Activated CD4-positive, alpha-beta memory T cell treated with anti-CD3 and anti-CD28 coated beads for 36 hours (primary cell): ENCODE measurements around the gene NGRN. TPM values are rescaled to one million over a fixed set of nuclear protein-coding genes. Genes with fewer than 3 reads are reported as not detected.
"Not testable (repeated sequence)": the region's sequence is repeated elsewhere in the genome, so short reads cannot be mapped to it uniquely, and the experiment has no call there.

Source experiments
- CTCF ChIA-PET: fragments of 350-600 bp; sonication (Branson Sonifier 250); formaldehyde crosslinking; loops from one replicate; lab custom pipeline; 2021; ENCODE audit warnings: antibody characterized with exemption, inconsistent platforms; lab: Charles Lee
- POLR2A ChIA-PET: fragments of 350-600 bp; sonication (Branson Sonifier 250); formaldehyde crosslinking; loops from one replicate; lab custom pipeline; 2021; ENCODE audit warnings: antibody characterized with exemption; lab: Charles Lee
- DNase-seq: peaks from one replicate; pipeline ENCODE4 v3.0.0-alpha.2; 2020
- H3K27ac Mint-ChIP-seq: one replicate; pipeline ENCODE4 v1.8.0; 2021; ENCODE audit warnings: mixed read lengths
- H3K27me3 Mint-ChIP-seq: one replicate; pipeline ENCODE4 v1.8.0; 2021; ENCODE audit warnings: mixed read lengths
- H3K36me3 Mint-ChIP-seq: one replicate; pipeline ENCODE4 v1.8.0; 2021; ENCODE audit warnings: mixed read lengths
- H3K4me1 Mint-ChIP-seq: one replicate; pipeline ENCODE4 v1.8.0; 2021; ENCODE audit warnings: low read depth, mixed read lengths
- H3K4me3 Mint-ChIP-seq: one replicate; pipeline ENCODE4 v1.8.0; 2021; ENCODE audit warnings: mild to moderate bottlenecking, mixed read lengths
- H3K9me3 Mint-ChIP-seq: one replicate; pipeline ENCODE4 v1.8.0; 2021; ENCODE audit warnings: mixed read lengths
- intact Hi-C: fragments of 100-400 bp; cut with micrococcal nuclease; formaldehyde crosslinking; loops from one replicate; pipeline ENCODE4 v1.15.1; 2023
- total RNA-seq, 2 experiments: library from RNA; stranded (reverse); gene quantifications; one replicate each; pipeline ENCODE4 v1.2.3, GENCODE V29; 2021

NGRN gene
- total RNA-seq, 2 experiments from 2014 or later, result 25.3 to 28.6 TPM

GRCh38 chr15:90261811-90262210, 3.7 kb upstream of the NGRN start:
- intact Hi-C loops, result no loop called here
- POLR2A ChIA-PET, result interaction anchor here (0.6 to 2.8 kb wide), 2 partner anchors 27 to 28 kb away, joined by 3 to 9 read pairs; partner anchors contain the start of genes CIB1 and GDPGP1

GRCh38 chr15:90262426-90262825, 3.0 kb upstream of the NGRN start:
- intact Hi-C loops, result no loop called here

More at GRCh38 chr15:90261811-90262210, 3.7 kb upstream of the NGRN start:
- Mint-ChIP-seq H3K9me3 (no peaks in the 10 kb centered on the region), H3K27ac (no peak overlapping the region), H3K36me3 (peaks cover 4% of the 10 kb centered on the region), H3K27me3 (no peaks in the 10 kb centered on the region), H3K4me3 (no peak overlapping the region), H3K4me1 (peaks cover 17% of the 10 kb centered on the region)
- DNase-seq, result no peak
- CTCF ChIA-PET, result interaction anchor here (1.1 kb wide), 1 partner anchor 363 kb away, joined by 3 read pairs; no protein-coding TSS in a partner anchor

GRCh38 chr15:90264671-90265070, 801 bp upstream of the NGRN start:
- H3K36me3 Mint-ChIP-seq, result peaks cover 20% of the 10 kb centered on the region
- H3K27me3 Mint-ChIP-seq, result no peaks in the 10 kb centered on the region
- H3K4me3 Mint-ChIP-seq, result peak overlapping the region; percentile 92
- ChIA-PET CTCF (no interaction called here), POLR2A (no interaction called here)
- H3K9me3 Mint-ChIP-seq, result no peaks in the 10 kb centered on the region
- peaks cover 34% of the 10 kb centered on the region for H3K4me1 Mint-ChIP-seq
- intact Hi-C loops, result loop anchor here (1.0 kb wide), 1 partner anchor 30 kb away; the partner anchor contains the start of gene GDPGP1
- peak; percentile 73 for DNase-seq
- peak overlapping the region; percentile 97 for H3K27ac Mint-ChIP-seq

More at GRCh38 chr15:90262426-90262825, 3.0 kb upstream of the NGRN start:
- H3K27ac Mint-ChIP-seq, result no peak overlapping the region
- no peak overlapping the region for H3K4me3 Mint-ChIP-seq
- DNase-seq, result no peak
- no peaks in the 10 kb centered on the region for H3K9me3 Mint-ChIP-seq
- ChIA-PET CTCF (interaction anchor here (0.6 to 1.1 kb wide), 3 partner anchors 119 to 364 kb away, joined by 3 read pairs; no protein-coding TSS in a partner anchor), POLR2A (interaction anchor here (2.8 kb wide), 1 partner anchor 29 kb away, joined by 9 read pairs; the partner anchor contains the start of genes CIB1 and GDPGP1)
- peaks cover 21% of the 10 kb centered on the region for H3K4me1 Mint-ChIP-seq
- no peaks in the 10 kb centered on the region for H3K27me3 Mint-ChIP-seq
- H3K36me3 Mint-ChIP-seq, result peaks cover 7% of the 10 kb centered on the region

GRCh38 chr15:90266061-90266431, 574 bp downstream of the NGRN start:
- ChIA-PET CTCF (interaction anchor here (0.6 to 2.7 kb wide), 4 partner anchors 27 to 54 kb away, joined by 3 to 10 read pairs (median 3); no protein-coding TSS in a partner anchor), POLR2A (interaction anchor here (0.7 to 2.2 kb wide), 6 partner anchors 34 to 372 kb away, joined by 3 to 30 read pairs (median 3); partner anchors contain the start of genes AP3S2, CIB1 and GDPGP1)
- H3K27ac Mint-ChIP-seq, result peak overlapping the region; percentile 97
- no peaks in the 10 kb centered on the region for H3K9me3 Mint-ChIP-seq
- intact Hi-C loops, result no loop called here
- H3K4me3 Mint-ChIP-seq, result peak overlapping the region; percentile 92
- no peaks in the 10 kb centered on the region for H3K27me3 Mint-ChIP-seq
- peaks cover 42% of the 10 kb centered on the region for H3K4me1 Mint-ChIP-seq
- H3K36me3 Mint-ChIP-seq, result peaks cover 29% of the 10 kb centered on the region
- peak; percentile 66 for DNase-seq

GRCh38 chr15:90266485-90266884, 1.0 kb downstream of the NGRN start:
- intact Hi-C loops, result no loop called here
- Mint-ChIP-seq H3K4me3 (peak overlapping the region; percentile 92), H3K27ac (peak overlapping the region; percentile 97), H3K27me3 (no peaks in the 10 kb centered on the region), H3K9me3 (no peaks in the 10 kb centered on the region), H3K4me1 (peaks cover 47% of the 10 kb centered on the region), H3K36me3 (peaks cover 33% of the 10 kb centered on the region)
- CTCF ChIA-PET, result interaction anchor here (0.6 to 2.7 kb wide), 5 partner anchors 10 to 53 kb away, joined by 3 to 10 read pairs (median 3); no protein-coding TSS in a partner anchor
- peak; percentile 58 for DNase-seq
- POLR2A ChIA-PET, result interaction anchor here (1.1 to 2.2 kb wide), 2 partner anchors 34 to 166 kb away, joined by 3 to 30 read pairs; partner anchors contain the start of genes CIB1 and GDPGP1

GRCh38 chr15:90268415-90268814, 2.9 kb downstream of the NGRN start:
- POLR2A ChIA-PET, result no interaction called here
- Mint-ChIP-seq H3K4me3 (peak overlapping the region; percentile 58), H3K36me3 (peaks cover 42% of the 10 kb centered on the region), H3K27ac (peak overlapping the region; percentile 40), H3K27me3 (no peaks in the 10 kb centered on the region), H3K4me1 (peaks cover 61% of the 10 kb centered on the region), H3K9me3 (no peaks in the 10 kb centered on the region)
- intact Hi-C loops, result no loop called here
- CTCF ChIA-PET, result interaction anchor here (1.0 to 2.7 kb wide), 4 partner anchors 25 to 569 kb away, joined by 3 to 10 read pairs (median 4); partner anchors contain the start of genes CIB1 and GDPGP1
- DNase-seq, result no peak

- intact Hi-C loops, result no loop called here
- Mint-ChIP-seq H3K36me3 (peaks cover 49% of the 10 kb centered on the region), H3K27me3 (no peaks in the 10 kb centered on the region), H3K9me3 (no peaks in the 10 kb centered on the region), H3K27ac (peak overlapping the region; percentile 72), H3K4me1 (peaks cover 54% of the 10 kb centered on the region), H3K4me3 (no peak overlapping the region)
- ChIA-PET POLR2A (no interaction called here), CTCF (interaction anchor here (0.6 to 1.0 kb wide), 2 partner anchors 22 to 686 kb away, joined by 3 read pairs; no protein-coding TSS in a partner anchor)
- DNase-seq, result no peak
Measured at GRCh38 chr15:90270502-90271150, 5.2 kb downstream of the NGRN start.

- Mint-ChIP-seq H3K36me3 (peaks cover 51% of the 10 kb centered on the region), H3K27me3 (no peaks in the 10 kb centered on the region), H3K4me3 (no peak overlapping the region), H3K27ac (peak overlapping the region; percentile 72), H3K4me1 (peaks cover 53% of the 10 kb centered on the region), H3K9me3 (no peaks in the 10 kb centered on the region)
- CTCF ChIA-PET, result no interaction called here
- intact Hi-C loops, result no loop called here
- POLR2A ChIA-PET, result no interaction called here
- no peak for DNase-seq
Measured at GRCh38 chr15:90271459-90272166, 6.1 kb downstream of the NGRN start.

- H3K4me1 Mint-ChIP-seq, intact Hi-C loops, H3K4me3 Mint-ChIP-seq, POLR2A ChIA-PET, H3K9me3 Mint-ChIP-seq, H3K27ac Mint-ChIP-seq, DNase-seq, H3K27me3 Mint-ChIP-seq: not testable (repeated sequence)
- CTCF ChIA-PET, result interaction anchor here (0.6 kb wide), 1 partner anchor 126 kb away, joined by 4 read pairs; no protein-coding TSS in a partner anchor
- H3K36me3 Mint-ChIP-seq, result peaks cover 11% of the 10 kb centered on the region
Measured at GRCh38 chr15:90278467-90278866, 13.0 kb downstream of the NGRN start.

- H3K27ac Mint-ChIP-seq, H3K36me3 Mint-ChIP-seq, H3K27me3 Mint-ChIP-seq, POLR2A ChIA-PET, DNase-seq, intact Hi-C loops, CTCF ChIA-PET, H3K4me3 Mint-ChIP-seq, H3K9me3 Mint-ChIP-seq, H3K4me1 Mint-ChIP-seq: not testable (repeated sequence)
Measured at GRCh38 chr15:90280743-90281142, 15.3 kb downstream of the NGRN start.

- intact Hi-C loops, H3K4me1 Mint-ChIP-seq, H3K27me3 Mint-ChIP-seq, H3K9me3 Mint-ChIP-seq, DNase-seq, H3K36me3 Mint-ChIP-seq, H3K4me3 Mint-ChIP-seq, H3K27ac Mint-ChIP-seq, POLR2A ChIA-PET: not testable (repeated sequence)
- CTCF ChIA-PET, result interaction anchor here (0.6 to 3.7 kb wide), 3 partner anchors 12 to 126 kb away, joined by 3 to 16 read pairs (median 4); partner anchors contain the start of gene TTLL13
Measured at GRCh38 chr15:90281637-90282036, 16.2 kb downstream of the NGRN start.
